PFSK-1 (cell line): Measurements from ENCODE around the gene SLC43A1.

ENCODE experiments used
- FOXP2 ChIP-seq: optimal IDR thresholded peaks from 2 replicates; pipeline ENCODE3; 2011; ENCODE audit warnings: borderline replicate concordance, control low read depth, inconsistent platforms; ENCODE audit not compliant: insufficient read depth; ENCODE audit errors: extremely low read length, extremely low read depth
- POLR2AphosphoS5 ChIP-seq: IDR thresholded peaks from 2 replicates; pipeline ENCODE4 v1.6.1; 2012; ENCODE audit warnings: low read depth, mild to moderate bottlenecking, control low read depth, low read length, moderate library complexity
- REST ChIP-seq, 2 experiments: IDR thresholded peaks; 2 replicates each; pipeline versions ENCODE4 v1.6.1 to v1.8.0; 2011 to 2012; ENCODE audit warnings: low read depth in 2 of 2, low read length in 2 of 2, control low read depth in 1 of 2, inconsistent platforms in 1 of 2, mild to moderate bottlenecking in 1 of 2, moderate library complexity in 1 of 2; ENCODE audit not compliant: insufficient read depth in 1 of 2
- SIN3A ChIP-seq: IDR thresholded peaks from 2 replicates; pipeline ENCODE4 v1.6.1; 2012; ENCODE audit warnings: mild to moderate bottlenecking, low read length, moderate library complexity, borderline replicate concordance; ENCODE audit not compliant: insufficient read depth
- TAF1 ChIP-seq: IDR thresholded peaks from 2 replicates; pipeline ENCODE4 v1.6.1; 2012; ENCODE audit warnings: low read length, control low read depth, borderline replicate concordance; ENCODE audit not compliant: insufficient read depth

SLC43A1 gene

GRCh38 chr11:57440744-57441414, 74.6 kb downstream of the SLC43A1 start:
- TF ChIP-seq TAF1 (no peak), POLR2AphosphoS5 (no peak), FOXP2 (no peak), REST (IDR thresholded peaks at IDR 0.05; ENCODE audit: insufficient read depth in 1 of 2, low read depth in 2 of 2, low read length in 2 of 2) (no peak), SIN3A (no peak)

GRCh38 chr11:57439786-57440185, 75.7 kb downstream of the SLC43A1 start:
- TF ChIP-seq TAF1, result no peak
- TF ChIP-seq FOXP2, result no peak
- no peak for TF ChIP-seq SIN3A
- no peak for TF ChIP-seq REST (IDR thresholded peaks at IDR 0.05; ENCODE audit: insufficient read depth in 1 of 2, low read depth in 2 of 2, low read length in 2 of 2)
- no peak for TF ChIP-seq POLR2AphosphoS5

- TF ChIP-seq TAF1 (no peak), FOXP2 (no peak), SIN3A (no peak), POLR2AphosphoS5 (no peak), REST (IDR thresholded peaks at IDR 0.05; ENCODE audit: insufficient read depth in 1 of 2, low read depth in 2 of 2, low read length in 2 of 2) (no peak)
Measured at GRCh38 chr11:57438345-57439285, 76.9 kb downstream of the SLC43A1 start.

- TF ChIP-seq REST (IDR thresholded peaks at IDR 0.05; ENCODE audit: insufficient read depth in 1 of 2, low read depth in 2 of 2, low read length in 2 of 2) (no peak), POLR2AphosphoS5 (no peak), TAF1 (no peak), SIN3A (no peak), FOXP2 (no peak)
Measured at GRCh38 chr11:57436031-57436430, 79.5 kb downstream of the SLC43A1 start.
